ENCODE data around the gene VWC2L. TPM values are rescaled to one million over a fixed set of nuclear protein-coding genes. Genes with fewer than 3 reads are reported as not detected.

VWC2L gene
- total and polyA plus RNA-seq, 2 of the 4 experiments (the other 2 are of a cell fraction): not detected

GRCh38 chr2:214601852-214602633, 191.2 kb downstream of the VWC2L start:
- Histone ChIP-seq H3K4ac (ENCODE audit: low read depth, low read length) (no peak overlapping the region), H3K18ac (ENCODE audit: low read depth, low read length) (no peak overlapping the region; the same call in 1 of the 2 replicates), H2BK20ac (ENCODE audit: low read depth, low read length) (peak overlapping the region; percentile 29; the same call in 1 of the 2 replicates), H3K4me2 (ENCODE audit: low read depth, low read length) (no peak overlapping the region), H2AK9ac (replicated peaks; ENCODE audit: low read depth, low read length, poor library complexity) (no peak overlapping the region), H3K56ac (ENCODE audit: extremely low read depth, insufficient read depth, low read length) (no peak overlapping the region), H4K5ac (ENCODE audit: low read depth, low read length) (no peak overlapping the region), H4K20me1 (ENCODE audit: insufficient read depth, low read length) (no peaks in the 10 kb centered on the region), H2BK15ac (ENCODE audit: low read depth, low read length) (no peak overlapping the region), H3K4me3 (ENCODE audit: insufficient read depth, low read depth, low read length) (no peak overlapping the region), H3K14ac (replicated peaks; ENCODE audit: low read depth, low read length) (no peak overlapping the region), H4K91ac (ENCODE audit: insufficient read depth, low read depth, low read length) (no peak overlapping the region), H3K9me1 (ENCODE audit: insufficient read depth, low read length) (no peaks in the 10 kb centered on the region), H3K23ac (ENCODE audit: low read depth, low read length) (no peak overlapping the region), H2AFZ (replicated peaks; ENCODE audit: low read length, poor library complexity) (no peak overlapping the region), H3K79me1 (ENCODE audit: low read depth in 1 of 2, low read length in 2 of 2) (no peaks in the 10 kb centered on the region), H3K36me3 (ENCODE audit: control insufficient read depth, insufficient read depth, low read length) (no peaks in the 10 kb centered on the region), H3K9me3 (ENCODE audit: control insufficient read depth, insufficient read depth, low read length) (no peaks in the 10 kb centered on the region), H3K27ac (ENCODE audit: insufficient read depth, low read length) (no peak overlapping the region), H3K4me1 (ENCODE audit: control insufficient read depth, insufficient read depth, low read length) (peaks cover 4% of the 10 kb centered on the region; the same call in 1 of the 2 replicates), H4K8ac (ENCODE audit: low read depth in 2 of 2, low read length in 2 of 2) (no peak overlapping the region), H3K9ac (ENCODE audit: low read depth, low read length) (no peak overlapping the region), H2BK5ac (ENCODE audit: low read depth, low read length, poor library complexity, severe bottlenecking) (no peak overlapping the region), H3K27me3 (ENCODE audit: control insufficient read depth, insufficient read depth, low read length) (no peaks in the 10 kb centered on the region), H2AK5ac (ENCODE audit: low read depth, low read length) (no peak overlapping the region), H2BK120ac (ENCODE audit: low read depth, low read length) (no peak overlapping the region)
- no peak for ATAC-seq (ENCODE audit: low read depth)
- WGBS, 2 experiments (ENCODE audit: extremely low coverage in 2 of 2, insufficient read length in 1 of 2): no CpG with 5 or more reads among the region's 2 CpGs
- dilution Hi-C loops (cut with HindIII; ENCODE audit: low sequenced_read_pairs, unreplicated experiment) (no loop called here), in situ Hi-C loops (cut with MboI; ENCODE audit: low sequenced_read_pairs) (no loop called here), intact Hi-C loops (cut with micrococcal nuclease) (no loop called here)
- ChIA-PET POLR2A (ENCODE audit: unreplicated experiment) (no interaction called here), CTCF (no interaction called here)
- no TSS peak for BruUV-seq (replicated peaks)
- DNase-seq: no peak
- TF ChIP-seq MXI1 (IDR thresholded peaks at IDR 0.05; ENCODE audit: borderline replicate concordance, low read depth, low read length): no peak
- no peak for TF ChIP-seq CHD1 (IDR thresholded peaks at IDR 0.05; ENCODE audit: low read depth, low read length)
- TF ChIP-seq CEBPB (IDR thresholded peaks at IDR 0.05; ENCODE audit: low read depth, low read length): no peak
- TF ChIP-seq RAD21 (IDR thresholded peaks at IDR 0.05; ENCODE audit: low read length): no peak
- no peak for TF ChIP-seq ELK1 (IDR thresholded peaks at IDR 0.05; ENCODE audit: borderline replicate concordance, low read depth, low read length)
- TF ChIP-seq NFE2L2 (IDR thresholded peaks at IDR 0.05; ENCODE audit: low read depth, low read length): no peak
- no peak for TF ChIP-seq POLR2A (IDR thresholded peaks at IDR 0.05; ENCODE audit: low read depth, low read length)
- no peak for TF ChIP-seq MAFK (IDR thresholded peaks at IDR 0.05; ENCODE audit: low read depth, low read length)
- no peak for TF ChIP-seq MAZ (IDR thresholded peaks at IDR 0.05; ENCODE audit: borderline replicate concordance, low read depth, low read length)
- no peak for TF ChIP-seq SMC3 (IDR thresholded peaks at IDR 0.05; ENCODE audit: low read depth, low read length)

Measured in IMR-90 (cell line).